WTC11 (cell line): ENCODE measurements around the gene SH3D19.

Experiments used
- ESRRA ChIP-seq: sonication (generic); formaldehyde crosslinking; IDR thresholded peaks from 2 replicates; pipeline ENCODE4 v1.8.1; 2022; ENCODE audit warnings: mild to moderate bottlenecking, missing genetic modification reagents, borderline replicate concordance
- ETV6 ChIP-seq: sonication (generic); formaldehyde crosslinking; IDR thresholded peaks from 2 replicates; pipeline ENCODE4 v1.8.1; 2022; ENCODE audit warnings: mild to moderate bottlenecking, missing genetic modification reagents
- FOXP1 ChIP-seq: sonication (generic); formaldehyde crosslinking; IDR thresholded peaks from 2 replicates; pipeline ENCODE4 v1.8.0; 2022; ENCODE audit warnings: missing genetic modification reagents, mild to moderate bottlenecking, moderate library complexity, borderline replicate concordance
- IRF1 ChIP-seq: sonication (generic); formaldehyde crosslinking; IDR thresholded peaks from 2 replicates; pipeline ENCODE4 v1.8.0; 2023; ENCODE audit warnings: missing genetic modification reagents
- JUN ChIP-seq: sonication (generic); formaldehyde crosslinking; IDR thresholded peaks from 2 replicates; pipeline ENCODE4 v1.8.0; 2023; ENCODE audit warnings: mild to moderate bottlenecking, missing genetic modification reagents
- MLX ChIP-seq: sonication (generic); formaldehyde crosslinking; IDR thresholded peaks from 2 replicates; pipeline ENCODE4 v1.8.1; 2023; ENCODE audit warnings: mild to moderate bottlenecking, missing genetic modification reagents, moderate library complexity
- NFE2L1 ChIP-seq: sonication (generic); formaldehyde crosslinking; IDR thresholded peaks from 2 replicates; pipeline ENCODE4 v1.8.1; 2023; ENCODE audit warnings: missing genetic modification reagents
- NR2C2 ChIP-seq: sonication (generic); formaldehyde crosslinking; IDR thresholded peaks from 2 replicates; pipeline ENCODE4 v1.8.0; 2022; ENCODE audit warnings: mild to moderate bottlenecking, missing genetic modification reagents
- SP1 ChIP-seq: sonication (generic); formaldehyde crosslinking; conservative IDR thresholded peaks from 2 replicates; pipeline ENCODE4 v1.8.1; 2022; ENCODE audit warnings: missing genetic modification reagents
- TEAD4 ChIP-seq: sonication (generic); formaldehyde crosslinking; IDR thresholded peaks from 2 replicates; pipeline ENCODE4 v1.8.0; 2022; ENCODE audit warnings: mild to moderate bottlenecking, missing genetic modification reagents
- TF ChIP-seq, protein P1 (sequence below): sonication (generic); formaldehyde crosslinking; IDR thresholded peaks from 2 replicates; pipeline ENCODE4 v1.8.0; 2022; ENCODE audit warnings: mild to moderate bottlenecking, missing genetic modification reagents
- TF ChIP-seq, protein P2 (sequence below): sonication (generic); formaldehyde crosslinking; IDR thresholded peaks from 2 replicates; pipeline ENCODE4 v1.8.0; 2022; ENCODE audit warnings: mild to moderate bottlenecking, missing genetic modification reagents
- TF ChIP-seq, protein P3 (sequence below): fragments of 200-600 bp; IDR thresholded peaks from 2 replicates; pipeline ENCODE4 v1.8.0; 2022; ENCODE audit warnings: antibody characterized with exemption

DNA sequence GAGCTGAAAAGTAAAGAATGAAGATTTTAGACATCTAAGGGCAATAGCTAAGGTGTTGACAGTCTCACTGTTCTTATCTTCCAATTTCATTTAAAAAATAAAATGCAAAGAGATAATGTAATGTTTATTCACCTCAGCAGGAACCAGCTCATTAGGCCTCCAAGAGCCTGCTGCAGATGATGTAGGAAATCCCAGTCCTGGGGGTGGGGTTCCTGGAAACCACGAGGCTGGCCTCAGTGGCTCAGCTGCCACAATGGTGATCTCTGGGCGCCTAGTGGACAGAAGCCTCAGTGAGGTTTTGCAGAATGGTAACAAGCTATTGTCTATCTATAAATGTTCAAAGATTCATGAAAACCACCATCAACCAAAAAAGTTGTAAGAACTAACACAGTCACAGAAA, 148.7 kb downstream of the SH3D19 start:
- TF ChIP-seq, protein P1, sequence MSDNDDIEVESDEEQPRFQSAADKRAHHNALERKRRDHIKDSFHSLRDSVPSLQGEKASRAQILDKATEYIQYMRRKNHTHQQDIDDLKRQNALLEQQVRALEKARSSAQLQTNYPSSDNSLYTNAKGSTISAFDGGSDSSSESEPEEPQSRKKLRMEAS (CRISPR knock-in tag), result no peak
- TF ChIP-seq, protein P2, sequence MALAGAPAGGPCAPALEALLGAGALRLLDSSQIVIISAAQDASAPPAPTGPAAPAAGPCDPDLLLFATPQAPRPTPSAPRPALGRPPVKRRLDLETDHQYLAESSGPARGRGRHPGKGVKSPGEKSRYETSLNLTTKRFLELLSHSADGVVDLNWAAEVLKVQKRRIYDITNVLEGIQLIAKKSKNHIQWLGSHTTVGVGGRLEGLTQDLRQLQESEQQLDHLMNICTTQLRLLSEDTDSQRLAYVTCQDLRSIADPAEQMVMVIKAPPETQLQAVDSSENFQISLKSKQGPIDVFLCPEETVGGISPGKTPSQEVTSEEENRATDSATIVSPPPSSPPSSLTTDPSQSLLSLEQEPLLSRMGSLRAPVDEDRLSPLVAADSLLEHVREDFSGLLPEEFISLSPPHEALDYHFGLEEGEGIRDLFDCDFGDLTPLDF (CRISPR knock-in tag), result no peak
- TF ChIP-seq, protein P3, sequence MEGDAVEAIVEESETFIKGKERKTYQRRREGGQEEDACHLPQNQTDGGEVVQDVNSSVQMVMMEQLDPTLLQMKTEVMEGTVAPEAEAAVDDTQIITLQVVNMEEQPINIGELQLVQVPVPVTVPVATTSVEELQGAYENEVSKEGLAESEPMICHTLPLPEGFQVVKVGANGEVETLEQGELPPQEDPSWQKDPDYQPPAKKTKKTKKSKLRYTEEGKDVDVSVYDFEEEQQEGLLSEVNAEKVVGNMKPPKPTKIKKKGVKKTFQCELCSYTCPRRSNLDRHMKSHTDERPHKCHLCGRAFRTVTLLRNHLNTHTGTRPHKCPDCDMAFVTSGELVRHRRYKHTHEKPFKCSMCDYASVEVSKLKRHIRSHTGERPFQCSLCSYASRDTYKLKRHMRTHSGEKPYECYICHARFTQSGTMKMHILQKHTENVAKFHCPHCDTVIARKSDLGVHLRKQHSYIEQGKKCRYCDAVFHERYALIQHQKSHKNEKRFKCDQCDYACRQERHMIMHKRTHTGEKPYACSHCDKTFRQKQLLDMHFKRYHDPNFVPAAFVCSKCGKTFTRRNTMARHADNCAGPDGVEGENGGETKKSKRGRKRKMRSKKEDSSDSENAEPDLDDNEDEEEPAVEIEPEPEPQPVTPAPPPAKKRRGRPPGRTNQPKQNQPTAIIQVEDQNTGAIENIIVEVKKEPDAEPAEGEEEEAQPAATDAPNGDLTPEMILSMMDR, result no peak
- TF ChIP-seq ESRRA (CRISPR knock-in tag) (no peak), FOXP1 (CRISPR knock-in tag) (no peak), JUN (CRISPR knock-in tag) (no peak), NR2C2 (CRISPR knock-in tag) (no peak), MLX (CRISPR knock-in tag) (no peak), TEAD4 (CRISPR knock-in tag) (no peak), IRF1 (CRISPR knock-in tag) (no peak), ETV6 (CRISPR knock-in tag) (no peak), SP1 (no peak), NFE2L1 (no peak)
